Liver (tissue), 9 donors: ENCODE data around the gene CDHR2. TPM values are rescaled to one million over a fixed set of nuclear protein-coding genes. Genes with fewer than 3 reads are reported as not detected.
A peak's percentile ranks its signal among the peaks of the same experiment; 100 is the strongest.

ENCODE experiments used
- DNase-seq: peaks from one replicate; pipeline ENCODE4 v3.0.0-alpha.2; 2017; ENCODE audit warnings: low spot score
- H3K27ac ChIP-seq, 2 donors: one replicate each; pipeline ENCODE4 v1.7.0; 2013; ENCODE audit warnings: inconsistent platforms in 2 of 2, low read length in 2 of 2, control low read depth in 1 of 2, low read depth in 1 of 2, mild to moderate bottlenecking in 1 of 2
- H3K27me3 ChIP-seq, 4 donors: one replicate each; pipeline versions ENCODE4 v1.6.1 to v1.7.0; 2013; ENCODE audit warnings: low read length in 3 of 4, inconsistent platforms in 1 of 4, mild to moderate bottlenecking in 1 of 4, moderate library complexity in 1 of 4; ENCODE audit not compliant: control insufficient read depth in 4 of 4, insufficient read depth in 4 of 4
- H3K36me3 ChIP-seq, 4 donors: one replicate each; pipeline versions ENCODE4 v1.6.1 to v1.7.0; 2013; ENCODE audit warnings: low read length in 3 of 4, mild to moderate bottlenecking in 3 of 4, low read depth in 1 of 4, moderate library complexity in 1 of 4; ENCODE audit not compliant: control insufficient read depth in 4 of 4, insufficient read depth in 3 of 4
- H3K4me1 ChIP-seq, 4 donors: one replicate each; pipeline versions ENCODE4 v1.6.1 to v1.7.0; 2013; ENCODE audit warnings: low read length in 3 of 4, mild to moderate bottlenecking in 3 of 4, moderate library complexity in 1 of 4; ENCODE audit not compliant: control insufficient read depth in 4 of 4, insufficient read depth in 4 of 4
- H3K4me3 ChIP-seq, 3 donors: one replicate each; pipeline versions ENCODE4 v1.6.1 to v1.7.0; 2013; ENCODE audit warnings: low read length in 3 of 3, control low read depth in 1 of 3, low read depth in 1 of 3, mild to moderate bottlenecking in 1 of 3
- H3K9ac ChIP-seq, 2 donors: one replicate each; pipeline ENCODE4 v1.7.0; 2013; ENCODE audit warnings: low read length in 2 of 2, mild to moderate bottlenecking in 2 of 2, moderate library complexity in 2 of 2, control low read depth in 1 of 2, low read depth in 1 of 2
- H3K9me3 ChIP-seq, 4 donors: one replicate each; pipeline versions ENCODE4 v1.6.1 to v1.7.0; 2013; ENCODE audit warnings: low read length in 3 of 4; ENCODE audit not compliant: control insufficient read depth in 4 of 4
- CTCF ChIP-seq: fragments of 150-350 bp; IDR thresholded peaks from 2 replicates; pipeline ENCODE4 v1.5.1; 2017; ENCODE audit warnings: improper control_type of control experiment, low read depth, low read length; ENCODE audit not compliant: missing input control
- EGR1 ChIP-seq, 2 donors: IDR thresholded peaks; 2 replicates each; pipeline ENCODE4 v1.6.1; 2016 to 2018; ENCODE audit warnings: antibody characterized with exemption in 2 of 2, low read depth in 2 of 2
- FOXA1 ChIP-seq: IDR thresholded peaks from 2 replicates; pipeline ENCODE4 v1.6.1; 2016; ENCODE audit warnings: antibody characterized with exemption
- FOXA2 ChIP-seq: IDR thresholded peaks from 2 replicates; pipeline ENCODE4 v1.6.1; 2016; ENCODE audit warnings: antibody characterized with exemption
- GABPA ChIP-seq, 2 donors: IDR thresholded peaks in 1 of 2; conservative IDR thresholded peaks in 1 of 2; 2 replicates each; pipeline ENCODE4 v1.6.1; 2016; ENCODE audit warnings: antibody characterized with exemption in 2 of 2, mild to moderate bottlenecking in 1 of 2, moderate library complexity in 1 of 2
- JUND ChIP-seq, 2 donors: IDR thresholded peaks; 2 replicates each; pipeline ENCODE4 v1.6.1; 2016; ENCODE audit warnings: antibody characterized with exemption in 2 of 2
- RAD21 ChIP-seq, 2 donors: IDR thresholded peaks; 2 replicates each; pipeline ENCODE4 v1.6.1; 2016; ENCODE audit warnings: antibody characterized with exemption in 2 of 2, mild to moderate bottlenecking in 2 of 2
- REST ChIP-seq: IDR thresholded peaks from 2 replicates; pipeline ENCODE4 v1.6.1; 2016; ENCODE audit warnings: antibody characterized with exemption, mild to moderate bottlenecking
- TAF1 ChIP-seq: conservative IDR thresholded peaks from 2 replicates; pipeline ENCODE4 v1.6.1; 2016; ENCODE audit warnings: antibody characterized with exemption, mild to moderate bottlenecking
- WGBS: extraction: QIAGEN DNeasy Blood & Tissue Kit; methylation state at CpG from one replicate; pipeline ENCODE4 v1.1.7; 2013; 5-methylcytosine and 5-hydroxymethylcytosine counted together
- polyA plus RNA-seq, 2 donors: library from polyadenylated mRNA; stranded (reverse) in 1 of 2; unstranded in 1 of 2; fragments of 200-250 nt in 1 of 2; fragments of >200 nt in 1 of 2; fragmentation: Nextera tagmentation in 1 of 2; extraction: Ambion mirVana in 1 of 2; gene quantifications; one replicate each; pipeline versions ENCODE4 v1.2.1 to v1.2.3, GENCODE V29; 2013 to 2015
- total RNA-seq, 2 donors: library from RNA; depleted of rRNA; stranded (reverse); fragments of >200 nt; gene quantifications; one replicate each; pipeline ENCODE4 v1.2.3, GENCODE V29; 2014
- TF ChIP-seq, protein P1 (sequence below): IDR thresholded peaks from 2 replicates; pipeline ENCODE4 v1.6.1; 2016; ENCODE audit warnings: antibody characterized with exemption
- donor health status: healthy.
- donor health status: healthy.
- donor health status: healthy.
- donor health status: healthy.
- donor health status: healthy.

The CDHR2 gene
- total and polyA plus RNA-seq, 4 donors = 8.8 to 23.8 (median 16.6) TPM

DNA sequence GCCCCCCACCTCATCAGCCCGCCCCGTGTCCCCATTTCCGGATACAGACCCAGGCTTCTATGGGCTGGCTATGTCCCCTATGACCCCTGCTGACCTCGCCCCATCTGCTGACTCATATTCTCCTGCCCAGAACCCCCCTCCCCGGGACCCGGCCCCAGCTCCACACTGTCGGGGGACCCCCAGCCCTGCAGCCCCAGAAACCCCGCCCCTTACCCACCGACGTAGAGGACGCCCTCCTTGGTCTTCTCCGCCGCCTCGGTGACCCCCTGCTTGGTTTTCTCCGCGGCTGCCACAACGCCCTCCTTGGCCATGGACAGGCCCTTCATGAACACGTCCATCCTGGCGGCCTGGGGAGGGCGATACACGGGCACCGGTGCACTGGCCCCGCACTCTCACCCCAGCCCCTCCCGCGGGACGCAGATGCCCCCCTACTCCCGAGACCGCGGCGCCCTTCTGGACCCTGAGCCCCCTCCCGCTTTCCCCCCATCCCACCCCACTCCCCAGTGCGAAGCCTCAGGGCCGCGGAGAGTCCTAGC, 80.2 kb downstream of the CDHR2 start:
- Histone ChIP-seq H3K9me3 (no peaks in the 10 kb centered on the region), H3K27me3 (peaks cover 4 to 21% (median 7%) of the 10 kb centered on the region in 4 donors), H3K36me3 (no peaks in the 10 kb centered on the region), H3K4me1 (peaks cover 0 to 5% (median 5%) of the 10 kb centered on the region in 4 donors), H3K9ac (no peak overlapping the region), H3K4me3 (no peak overlapping the region), H3K27ac (no peak overlapping the region)
- TF ChIP-seq REST (no peak), GABPA (IDR thresholded peaks at IDR 0.05 in 1 of 2, conservative IDR thresholded peaks at IDR 0.05 in 1 of 2) (no peak), CTCF (no peak), FOXA1 (no peak), FOXA2 (no peak), TAF1 (no peak), RAD21 (IDR thresholded peaks at IDR 0.05) (no peak)
- WGBS = 7% methylated on average over 34 of the region's 34 CpGs
- DNase-seq = no peak

DNA sequence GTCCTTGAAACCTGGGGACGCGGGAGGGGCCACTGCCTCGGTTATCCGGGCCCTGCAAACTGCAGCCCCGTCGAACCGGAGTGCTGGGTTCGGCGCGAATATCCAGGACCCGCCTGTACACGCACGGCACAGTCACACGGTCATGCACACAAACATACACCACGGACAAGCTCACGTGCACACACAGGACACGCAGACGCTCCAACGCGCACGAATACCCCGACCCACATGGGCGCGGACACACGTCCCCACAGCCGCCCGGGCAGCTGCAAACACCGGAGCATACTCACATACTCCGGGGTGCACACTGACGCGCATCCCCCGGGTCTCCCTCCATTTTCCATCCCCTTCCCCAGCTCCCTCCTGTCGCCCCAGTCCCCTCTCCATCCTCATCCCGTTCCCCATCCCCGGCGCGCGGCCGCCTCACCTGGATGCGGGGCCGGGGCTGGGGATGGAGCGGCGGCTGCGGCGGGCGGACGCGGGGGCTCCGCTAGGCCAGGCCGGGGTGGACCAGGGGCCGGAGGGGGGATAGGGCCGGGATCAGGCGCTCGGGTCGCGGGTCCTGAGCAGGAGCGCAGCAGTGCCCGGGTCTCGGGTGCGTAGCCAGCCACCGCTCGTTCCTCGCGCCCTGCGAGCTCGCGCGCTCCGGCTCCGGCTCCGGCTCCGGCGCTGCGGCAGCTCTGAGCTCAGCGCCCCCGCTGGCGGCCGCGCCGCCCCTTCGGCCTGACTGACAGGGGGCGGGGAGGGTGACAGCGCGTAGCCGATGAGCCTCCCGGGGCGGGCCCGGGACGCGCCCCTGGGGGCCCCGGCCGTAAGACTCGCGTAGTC, 80.9 kb downstream of the CDHR2 start, which contains the start of the genes EIF4E1B and SNCB:
Gene EIF4E1B, plus strand, starts transcription at position 823 of the 828 bp plus-strand sequence. CDS start 12,113 bp downstream, outside the sequence.
Gene SNCB, minus strand, starts transcription at position 682 of the 828 bp plus-strand sequence. CDS start 880 bp downstream, outside the sequence.
- H3K4me1 ChIP-seq = peaks cover 0 to 5% (median 5%) of the 10 kb centered on the region in 4 donors
- TF ChIP-seq, protein P1, sequence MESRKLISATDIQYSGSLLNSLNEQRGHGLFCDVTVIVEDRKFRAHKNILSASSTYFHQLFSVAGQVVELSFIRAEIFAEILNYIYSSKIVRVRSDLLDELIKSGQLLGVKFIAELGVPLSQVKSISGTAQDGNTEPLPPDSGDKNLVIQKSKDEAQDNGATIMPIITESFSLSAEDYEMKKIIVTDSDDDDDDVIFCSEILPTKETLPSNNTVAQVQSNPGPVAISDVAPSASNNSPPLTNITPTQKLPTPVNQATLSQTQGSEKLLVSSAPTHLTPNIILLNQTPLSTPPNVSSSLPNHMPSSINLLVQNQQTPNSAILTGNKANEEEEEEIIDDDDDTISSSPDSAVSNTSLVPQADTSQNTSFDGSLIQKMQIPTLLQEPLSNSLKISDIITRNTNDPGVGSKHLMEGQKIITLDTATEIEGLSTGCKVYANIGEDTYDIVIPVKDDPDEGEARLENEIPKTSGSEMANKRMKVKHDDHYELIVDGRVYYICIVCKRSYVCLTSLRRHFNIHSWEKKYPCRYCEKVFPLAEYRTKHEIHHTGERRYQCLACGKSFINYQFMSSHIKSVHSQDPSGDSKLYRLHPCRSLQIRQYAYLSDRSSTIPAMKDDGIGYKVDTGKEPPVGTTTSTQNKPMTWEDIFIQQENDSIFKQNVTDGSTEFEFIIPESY = no peak
- TF ChIP-seq GABPA (IDR thresholded peaks at IDR 0.05 in 1 of 2, conservative IDR thresholded peaks at IDR 0.05 in 1 of 2) (no peak), REST (no peak), JUND (IDR thresholded peaks at IDR 0.05) (no peak), EGR1 (IDR thresholded peaks at IDR 0.05; ENCODE audit: low read depth in 2 of 2) (no peak)
- H3K27me3 ChIP-seq = peaks cover 4 to 21% (median 6%) of the 10 kb centered on the region in 4 donors
- no peak within 1 kb of the TSS for H3K27ac ChIP-seq
- no peaks in the 10 kb centered on the region for H3K9me3 ChIP-seq
- H3K36me3 ChIP-seq = no peaks in the 10 kb centered on the region
- no peak within 1 kb of the TSS for H3K9ac ChIP-seq
- WGBS = 2% methylated on average over 94 of the region's 94 CpGs
- no peak for DNase-seq
- peak within 1 kb of the TSS in 1 of 3 donors; percentile 27 for H3K4me3 ChIP-seq
